HG02759 (cell line): ENCODE measurements around the gene INPPL1.

Source experiments
- ATAC-seq: cut with Tn5 transposase; IDR thresholded peaks from one replicate; pipeline ENCODE4 v1.9.1; 2021; ENCODE audit warnings: mild to moderate bottlenecking, moderate library complexity; ENCODE audit not compliant: unreplicated experiment

Gene INPPL1

GRCh38 chr11:72232260-72233055 is 7.9 kb downstream of the INPPL1 start:
- ATAC-seq = no peak

GRCh38 chr11:72233056-72233772 is 8.6 kb downstream of the INPPL1 start:
- no peak for ATAC-seq

- ATAC-seq = no peak
Measured at GRCh38 chr11:72233773-72234513, 9.4 kb downstream of the INPPL1 start.

- ATAC-seq = no peak
Measured at GRCh38 chr11:72234514-72234830, 9.9 kb downstream of the INPPL1 start.

GRCh38 chr11:72234920-72235319 is 10.4 kb downstream of the INPPL1 start:
- ATAC-seq = no peak

GRCh38 chr11:72235351-72236057 is 10.9 kb downstream of the INPPL1 start:
- no peak for ATAC-seq

GRCh38 chr11:72236083-72236697 is 11.6 kb downstream of the INPPL1 start:
- ATAC-seq = no peak

- no peak for ATAC-seq
Measured at GRCh38 chr11:72236774-72237111, 12.2 kb downstream of the INPPL1 start.

- no peak for ATAC-seq
Measured at GRCh38 chr11:72237112-72237931, 12.8 kb downstream of the INPPL1 start.

- ATAC-seq = no peak
Measured at GRCh38 chr11:72238040-72238450, 13.5 kb downstream of the INPPL1 start.

GRCh38 chr11:72238492-72239312 is 14.1 kb downstream of the INPPL1 start:
- ATAC-seq = no peak

- no peak for ATAC-seq
Measured at GRCh38 chr11:72239313-72239848, 14.8 kb downstream of the INPPL1 start.

- no peak for ATAC-seq
Measured at GRCh38 chr11:72239849-72240460, 15.4 kb downstream of the INPPL1 start.

GRCh38 chr11:72240461-72241290 is 16.1 kb downstream of the INPPL1 start:
- ATAC-seq = no peak

GRCh38 chr11:72241291-72241781 is 16.8 kb downstream of the INPPL1 start:
- no peak for ATAC-seq

- no peak for ATAC-seq
Measured at GRCh38 chr11:72242141-72242540, 17.6 kb downstream of the INPPL1 start.
